Smooth muscle cell (in vitro differentiated cells): ENCODE measurements around the gene PCDHGC5. TPM values are rescaled to one million over a fixed set of nuclear protein-coding genes. Genes with fewer than 3 reads are reported as not detected.

Experiments
- DNase-seq: peaks from one replicate; lab custom pipeline; 2025; ENCODE audit not compliant: unreplicated experiment; lab: John Stamatoyannopoulos, UW
- H2AFZ ChIP-seq: fragments of 200-600 bp; sonication (generic); 2 replicates; pipeline ENCODE4 v1.6.0; 2016; ENCODE audit warnings: antibody characterized with exemption, low read depth, mild to moderate bottlenecking
- H3F3A ChIP-seq: fragments of 200-600 bp; sonication (generic); 2 replicates; pipeline ENCODE4 v1.6.0; 2017; ENCODE audit warnings: antibody characterized with exemption, low read depth
- H3K27ac ChIP-seq: fragments of 200-600 bp; sonication (generic); 2 replicates; pipeline ENCODE4 v1.5.1; 2016; ENCODE audit warnings: low read depth, mild to moderate bottlenecking
- H3K27me3 ChIP-seq: fragments of 200-600 bp; sonication (generic); 2 replicates; pipeline ENCODE4 v1.6.1; 2016; ENCODE audit warnings: low read depth, mild to moderate bottlenecking
- H3K36me3 ChIP-seq: fragments of 200-600 bp; sonication (generic); 2 replicates; pipeline ENCODE4 v1.5.1; 2016; ENCODE audit warnings: low read depth
- H3K4me1 ChIP-seq: fragments of 200-600 bp; sonication (generic); 2 replicates; pipeline ENCODE4 v1.5.1; 2016; ENCODE audit warnings: low read depth
- H3K4me2 ChIP-seq: fragments of 200-600 bp; sonication (generic); 2 replicates; pipeline ENCODE4 v1.6.0; 2016; ENCODE audit warnings: mild to moderate bottlenecking
- H3K4me3 ChIP-seq: fragments of 200-600 bp; sonication (generic); 2 replicates; pipeline ENCODE4 v1.5.1; 2016; ENCODE audit warnings: mild to moderate bottlenecking
- H3K79me2 ChIP-seq: fragments of 200-600 bp; sonication (generic); 2 replicates; pipeline ENCODE4 v1.6.0; 2016; ENCODE audit warnings: low read depth, mild to moderate bottlenecking
- H3K9ac ChIP-seq: fragments of 200-600 bp; sonication (generic); 2 replicates; pipeline ENCODE4 v1.6.0; 2016; ENCODE audit warnings: low read depth
- H3K9me3 ChIP-seq: fragments of 200-600 bp; sonication (generic); replicated peaks from 2 replicates; pipeline ENCODE4 v1.5.1; 2016; ENCODE audit warnings: low read depth
- H4K20me1 ChIP-seq: fragments of 200-600 bp; sonication (generic); 2 replicates; pipeline ENCODE4 v1.6.0; 2016; ENCODE audit warnings: low read depth
- CTCF ChIP-seq: fragments of 200-600 bp; sonication (generic); IDR thresholded peaks from 2 replicates; pipeline ENCODE4 v1.5.1; 2017; ENCODE audit warnings: borderline replicate concordance, mild to moderate bottlenecking, antibody characterized with exemption; ENCODE audit not compliant: insufficient read depth, poor library complexity, severe bottlenecking
- WGBS: methylation state at CpG from one replicate; pipeline ENCODE4 v1.1.7; 2016; ENCODE audit warnings: low lambda C conversion rate; 5-methylcytosine and 5-hydroxymethylcytosine counted together
- polyA plus RNA-seq: library from polyadenylated mRNA; unstranded; fragments of >200 nt; fragmentation: Nextera tagmentation; extraction: Ambion mirVana; gene quantifications from 2 replicates; pipeline ENCODE4 v1.2.1, GENCODE V29; 2016
- total RNA-seq: library from RNA; depleted of rRNA; stranded (reverse); fragments of >200 nt; gene quantifications from 2 replicates; pipeline ENCODE4 v1.2.3, GENCODE V29; 2014

PCDHGC5 gene
- total and polyA plus RNA-seq, 2 experiments from 2014 or later = 1.8 to 3.3 TPM

GRCh38 chr5:141478321-141478945 lies 10.4 kb upstream of the PCDHGC5 start:
- TF ChIP-seq CTCF = peak; percentile 41
- Histone ChIP-seq H4K20me1 (peaks cover 72% of the 10 kb centered on the region), H2AFZ (no peak overlapping the region), H3K79me2 (peaks cover 69% of the 10 kb centered on the region), H3K4me1 (peaks cover 35% of the 10 kb centered on the region), H3F3A (peaks cover 23% of the 10 kb centered on the region), H3K27me3 (no peaks in the 10 kb centered on the region), H3K4me2 (peak overlapping the region; percentile 85), H3K4me3 (peak overlapping the region; percentile 25), H3K36me3 (no peaks in the 10 kb centered on the region), H3K9ac (no peak overlapping the region), H3K9me3 (no peaks in the 10 kb centered on the region), H3K27ac (no peak overlapping the region)
- DNase-seq = no peak
- WGBS = 37% methylated on average over 20 of the region's 20 CpGs

GRCh38 chr5:141479776-141480175 lies 9.1 kb upstream of the PCDHGC5 start:
- H3K4me2 ChIP-seq = peak overlapping the region; percentile 85
- H3K27ac ChIP-seq = no peak overlapping the region
- no peak overlapping the region for H3K4me3 ChIP-seq
- H4K20me1 ChIP-seq = peaks cover 86% of the 10 kb centered on the region
- DNase-seq = no peak
- no peak overlapping the region for H3K9ac ChIP-seq
- H3K27me3 ChIP-seq = no peaks in the 10 kb centered on the region
- H3K4me1 ChIP-seq = peaks cover 41% of the 10 kb centered on the region
- no peaks in the 10 kb centered on the region for H3K36me3 ChIP-seq
- no peak for TF ChIP-seq CTCF
- peaks cover 76% of the 10 kb centered on the region for H3K79me2 ChIP-seq
- peaks cover 19% of the 10 kb centered on the region for H3F3A ChIP-seq
- no peak overlapping the region for H2AFZ ChIP-seq
- no peaks in the 10 kb centered on the region for H3K9me3 ChIP-seq

GRCh38 chr5:141483902-141484301 lies 5.0 kb upstream of the PCDHGC5 start:
- 9% methylated on average over 3 of the region's 3 CpGs for WGBS
- peak overlapping the region; percentile 83 for H3K4me2 ChIP-seq

More at GRCh38 chr5:141483902-141484301, 5.0 kb upstream of the PCDHGC5 start:
- Histone ChIP-seq H3K9me3 (no peaks in the 10 kb centered on the region), H2AFZ (no peak overlapping the region), H3K27me3 (no peaks in the 10 kb centered on the region), H3K9ac (no peak overlapping the region), H3K79me2 (peaks cover 70% of the 10 kb centered on the region), H4K20me1 (peaks cover 99% of the 10 kb centered on the region), H3K27ac (no peak overlapping the region), H3K4me3 (peak overlapping the region; percentile 46), H3K36me3 (no peaks in the 10 kb centered on the region), H3K4me1 (peaks cover 20% of the 10 kb centered on the region), H3F3A (peaks cover 7% of the 10 kb centered on the region)
- no peak for TF ChIP-seq CTCF
- DNase-seq = no peak
